HL-60/S4 treated with retinoic acid at 250 ng/mL for 4 days and 3 days (cell line): ENCODE results near the gene BAK1.
"Not testable (repeated sequence)": the region's sequence is repeated elsewhere in the genome, so short reads cannot be mapped to it uniquely, and the experiment has no call there.

ENCODE experiments used
- in situ Hi-C: fragments of 300-500 bp; cut with MboI; formaldehyde crosslinking; loops from 2 replicates; pipeline ENCODE4 v1.7.0; 2022; ENCODE audit warnings: low sequenced_read_pairs

Gene BAK1

DNA sequence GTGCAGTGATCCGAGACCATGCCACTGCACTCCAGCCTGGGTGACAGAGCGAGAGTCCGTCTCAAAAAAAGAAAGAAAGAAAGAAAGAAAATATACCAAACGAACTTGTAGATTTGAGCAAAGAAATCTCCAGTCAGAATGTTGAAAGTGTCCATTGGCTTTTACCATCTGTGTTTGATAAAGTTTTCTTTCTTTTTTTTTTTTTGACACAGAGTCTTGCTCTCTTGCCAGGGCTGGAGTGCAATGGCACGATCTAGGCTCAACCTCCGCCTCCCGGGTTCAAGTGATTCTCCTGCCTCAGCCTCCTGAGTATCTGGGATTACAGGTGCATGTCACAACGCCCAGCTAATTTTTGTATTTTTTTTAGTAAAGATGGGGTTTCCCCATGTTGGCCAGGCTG lies 21.3 kb downstream of the BAK1 start:
- in situ Hi-C loops: no loop called here

- in situ Hi-C loops: no loop called here
Observed at GRCh38 chr6:33557376-33557775, 22.7 kb downstream of the BAK1 start.

DNA sequence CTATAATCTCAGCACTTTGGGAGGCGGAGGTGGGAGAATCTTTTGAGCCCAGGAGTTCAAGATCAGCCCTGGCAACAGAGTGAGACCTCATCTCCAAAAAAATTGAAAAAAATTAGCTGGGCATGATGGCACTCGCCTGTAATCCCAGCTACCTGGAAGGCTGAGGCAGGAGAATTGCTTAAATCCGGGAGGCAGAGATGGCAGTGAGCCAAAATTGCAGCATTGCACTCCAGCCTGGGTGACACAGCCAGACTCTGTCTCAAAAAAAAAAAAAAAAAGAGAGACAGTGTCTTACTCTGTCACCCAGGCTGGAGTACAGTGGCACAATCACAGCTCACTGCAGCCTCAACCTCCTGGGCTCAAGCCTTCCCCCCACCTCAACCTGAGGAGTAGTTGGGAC lies 27.2 kb downstream of the BAK1 start:
- in situ Hi-C loops: not testable (repeated sequence)

DNA sequence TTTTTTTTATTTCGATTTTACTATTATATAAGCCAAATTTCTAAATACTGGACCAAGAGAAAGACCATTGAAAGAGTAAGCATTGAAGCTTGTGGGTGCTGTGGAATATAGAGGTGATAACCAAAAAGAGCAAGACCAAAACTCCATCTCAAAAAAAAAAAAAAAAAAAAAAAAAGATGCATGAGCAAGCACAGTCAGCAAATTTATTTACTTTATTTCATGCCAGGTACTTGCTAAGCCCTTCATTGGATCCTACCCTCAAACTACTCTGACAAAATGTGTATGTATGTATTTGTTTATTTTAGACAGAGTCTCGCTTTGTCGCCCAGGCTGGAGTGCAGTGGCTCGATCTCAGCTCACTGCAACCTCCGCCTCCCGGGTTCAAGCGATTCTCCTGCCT lies 27.8 kb downstream of the BAK1 start:
- in situ Hi-C loops: no loop called here

DNA sequence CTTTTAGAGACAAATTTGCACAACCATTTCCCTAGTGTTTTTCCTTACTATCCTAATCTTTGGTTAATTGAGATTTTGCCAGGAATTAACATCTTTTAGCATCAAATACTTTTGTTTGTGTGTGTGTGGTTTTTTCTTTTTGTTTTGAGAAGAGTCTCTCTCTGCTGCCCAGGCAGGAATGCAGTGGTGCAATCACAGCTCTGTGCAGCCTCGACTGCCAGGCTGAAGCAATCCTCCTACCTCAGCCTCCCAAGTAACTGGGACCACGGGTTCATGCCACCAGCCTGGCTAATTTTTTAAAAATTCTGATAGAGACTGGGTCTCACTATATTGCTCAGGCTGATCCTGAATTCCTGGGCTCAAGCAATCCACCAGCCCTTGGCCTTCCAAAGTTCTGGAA lies 28.5 kb downstream of the BAK1 start:
- in situ Hi-C loops: no loop called here

- in situ Hi-C loops: no loop called here
Observed at GRCh38 chr6:33549896-33550295, 30.2 kb downstream of the BAK1 start.

DNA sequence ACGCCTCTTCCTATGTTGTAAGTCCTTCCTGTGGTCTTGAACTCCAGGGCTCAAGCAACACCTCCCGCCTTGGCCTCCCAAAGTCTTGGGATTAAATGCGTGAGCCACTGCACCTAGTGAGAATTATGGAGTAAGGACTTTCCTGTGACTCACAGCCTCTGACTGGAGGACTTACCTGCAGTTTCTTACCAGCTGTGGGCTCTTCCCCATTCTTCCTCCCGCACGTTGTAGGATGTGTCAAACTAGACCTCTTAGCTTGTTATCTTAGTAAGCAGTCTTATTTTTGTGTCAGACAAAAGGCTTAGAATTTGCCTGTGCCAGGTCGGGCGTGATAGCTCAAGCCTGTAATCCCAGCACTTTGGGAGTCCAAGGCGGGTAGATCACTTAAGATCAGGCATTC lies 30.9 kb downstream of the BAK1 start:
- in situ Hi-C loops: no loop called here

DNA sequence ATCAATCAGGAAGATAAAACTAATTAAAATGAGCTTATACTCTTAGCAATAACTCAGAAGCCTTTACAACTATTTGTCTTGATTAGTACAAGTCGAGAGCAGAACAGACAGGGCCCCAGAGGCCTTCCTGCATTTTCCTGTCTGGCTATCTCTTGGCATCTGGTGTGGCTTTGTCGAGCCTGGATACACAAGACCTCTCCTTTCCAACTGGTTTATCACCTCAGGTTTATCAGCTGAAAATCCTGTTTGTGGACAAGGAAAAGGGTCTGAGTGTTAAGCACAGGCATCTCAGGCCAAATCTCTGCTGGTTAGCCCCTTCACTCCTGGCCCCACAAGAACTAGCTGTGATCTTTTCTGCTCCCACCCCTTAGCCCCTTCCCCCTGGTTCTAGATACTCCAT lies 32.6 kb downstream of the BAK1 start:
- in situ Hi-C loops: no loop called here

DNA sequence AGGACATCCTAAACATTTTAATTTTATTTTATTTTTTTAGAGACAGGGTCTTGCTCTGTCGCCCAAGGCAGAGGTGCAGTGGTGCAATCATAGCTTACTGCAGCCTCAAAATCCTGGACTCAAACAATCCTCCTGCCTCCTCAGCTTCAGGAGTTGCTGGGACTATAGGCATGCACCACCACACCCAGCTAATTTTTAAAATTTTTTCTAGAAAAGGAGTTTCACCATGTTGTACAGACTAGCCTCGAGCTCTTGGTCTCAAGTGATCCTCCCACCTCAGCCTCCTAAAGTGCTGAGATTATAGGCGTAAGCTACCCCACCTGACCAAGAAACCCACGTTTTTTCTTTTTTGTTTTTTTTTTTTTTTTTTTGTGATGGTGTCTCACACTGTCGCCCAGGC lies 33.3 kb downstream of the BAK1 start:
- in situ Hi-C loops: no loop called here

DNA sequence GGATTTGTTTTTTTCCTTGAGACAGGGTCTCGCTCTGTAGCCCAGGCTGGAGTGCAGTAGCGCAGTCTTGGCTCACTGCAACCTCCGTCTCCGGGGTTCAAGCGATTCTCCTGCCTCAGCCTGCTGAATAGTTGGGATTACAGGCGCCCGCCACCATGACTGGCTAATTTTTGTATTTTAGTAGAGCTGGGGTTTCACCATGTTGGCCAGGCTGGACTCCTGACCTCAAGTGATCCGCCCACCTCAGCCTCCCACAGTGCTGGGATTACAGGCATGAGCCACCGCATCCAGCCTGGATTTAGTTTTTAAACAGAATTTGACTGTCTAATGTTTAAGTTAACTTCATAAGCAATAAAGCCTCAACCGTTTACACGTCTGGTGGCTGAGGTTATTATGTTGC lies 34.8 kb downstream of the BAK1 start:
- in situ Hi-C loops: not testable (repeated sequence)

GRCh38 chr6:33543116-33543515 lies 37.0 kb downstream of the BAK1 start:
- in situ Hi-C loops: no loop called here

- in situ Hi-C loops: no loop called here
Observed at GRCh38 chr6:33540768-33541167, 39.3 kb downstream of the BAK1 start.

- in situ Hi-C loops: no loop called here
Observed at GRCh38 chr6:33534702-33535101, 45.4 kb downstream of the BAK1 start.

GRCh38 chr6:33533163-33533869 lies 46.8 kb downstream of the BAK1 start:
- in situ Hi-C loops: not testable (repeated sequence)

DNA sequence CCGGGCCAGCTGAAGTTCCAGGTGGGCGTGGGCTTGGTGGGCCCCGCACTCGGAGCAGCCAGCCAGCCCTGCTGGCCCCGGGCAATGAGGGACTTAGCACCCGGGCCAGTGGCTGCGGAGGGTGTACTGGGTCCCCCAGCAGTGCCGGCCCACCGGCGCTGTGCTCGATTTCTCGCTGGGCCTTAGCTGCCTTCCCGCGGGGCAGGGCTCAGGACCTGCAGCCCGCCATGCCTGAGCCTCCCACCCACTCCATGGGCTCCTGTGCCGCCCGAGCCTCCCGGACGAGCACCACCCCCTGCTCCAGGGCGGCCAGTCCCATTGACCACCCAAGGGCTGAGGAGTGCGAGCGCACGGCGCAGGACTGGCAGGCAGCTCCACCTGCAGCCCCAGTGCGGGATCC lies 47.6 kb downstream of the BAK1 start:
- in situ Hi-C loops: not testable (repeated sequence)

GRCh38 chr6:33530617-33531016 lies 49.5 kb downstream of the BAK1 start:
- in situ Hi-C loops: not testable (repeated sequence)
